Heart right ventricle (tissue), 16 donors: ENCODE results near the gene UGT2B10. TPM values are rescaled to one million over a fixed set of nuclear protein-coding genes. Genes with fewer than 3 reads are reported as not detected.
"Not testable (repeated sequence)": the region's sequence is repeated elsewhere in the genome, so short reads cannot be mapped to it uniquely, and the experiment has no call there.

Experiments
- ATAC-seq, 8 donors: fragments of 200-7000 bp; cut with Tn5 transposase; one replicate each; pipeline ENCODE4 v1.9.1; 2020; ENCODE audit warnings: mild to moderate bottlenecking in 8 of 8, moderate library complexity in 8 of 8, moderate number of reproducible peaks in 1 of 8
- DNase-seq, 2 donors: peaks; one replicate each; pipeline ENCODE4 v3.0.0-alpha.2; 2020
- H3K27ac ChIP-seq, 10 donors: fragments of 200-600 bp; sonication (generic) in 2 of 10; one replicate each; pipeline versions ENCODE4 v1.5.0 to v1.8.0; 2020 to 2022; ENCODE audit warnings: mild to moderate bottlenecking in 3 of 10
- H3K27me3 ChIP-seq, 7 donors: fragments of 200-600 bp; one replicate each; pipeline ENCODE4 v1.8.0; 2021 to 2022; ENCODE audit warnings: mild to moderate bottlenecking in 2 of 7
- H3K36me3 ChIP-seq, 9 donors: fragments of 200-600 bp; sonication (generic) in 1 of 9; one replicate each; pipeline versions ENCODE4 v1.5.0 to v1.8.0; 2020 to 2022; ENCODE audit warnings: mild to moderate bottlenecking in 2 of 9
- H3K4me1 ChIP-seq, 9 donors: fragments of 200-600 bp; sonication (generic) in 1 of 9; one replicate each; pipeline versions ENCODE4 v1.5.0 to v1.8.0; 2020 to 2022; ENCODE audit warnings: mild to moderate bottlenecking in 4 of 9
- H3K4me3 ChIP-seq, 10 donors: fragments of 200-600 bp; sonication (generic) in 2 of 10; one replicate each; pipeline versions ENCODE4 v1.5.0 to v1.8.0; 2020 to 2022; ENCODE audit warnings: mild to moderate bottlenecking in 7 of 10, moderate library complexity in 2 of 10
- H3K9me3 ChIP-seq, 11 donors: fragments of 200-600 bp in 10 of 11; sonication (generic) in 2 of 11; one replicate each; pipeline versions ENCODE4 v1.5.0 to v1.8.0; 2013 to 2022; ENCODE audit warnings: mild to moderate bottlenecking in 2 of 11, control low read depth in 1 of 11, moderate library complexity in 1 of 11
- WGBS, 2 donors: extraction: QIAGEN DNeasy Blood & Tissue Kit; methylation state at CpG; one replicate each; pipeline ENCODE4 v1.1.7; 2013; ENCODE audit warnings: inconsistent platforms in 1 of 2; 5-methylcytosine and 5-hydroxymethylcytosine counted together
- intact Hi-C, 10 donors: fragments of 100-400 bp; cut with DNase I; formaldehyde crosslinking; loops; one replicate each; pipeline versions ENCODE4 v1.11.1 to v1.14.2; 2022
- polyA plus RNA-seq, 2 donors: library from polyadenylated mRNA; stranded (reverse); fragments of 200-250 nt; gene quantifications; one replicate each; pipeline ENCODE4 v1.2.3, GENCODE V29; 2013
- total RNA-seq, 10 donors: library from RNA; stranded (reverse); fragmentation: NEBNext Ultra II Directional in 3 of 10; extraction: Animal tissue kit (Norgen Biotek cat#: 25700) in 3 of 10; gene quantifications; one replicate each; pipeline versions ENCODE4 v1.2.1 to v1.2.4, GENCODE V29; 2021 to 2023
- TF ChIP-seq, protein P1 (sequence below), 9 donors: fragments of 200-600 bp; sonication (generic) in 2 of 9; IDR thresholded peaks; one replicate each; pipeline versions ENCODE4 v1.5.0 to v1.8.0; 2021 to 2022; ENCODE audit warnings: antibody characterized with exemption in 9 of 9, mild to moderate bottlenecking in 5 of 9, moderate library complexity in 1 of 9
- donor health status: Arrhythmogenic right ventricular cardiomyopathy.
- donor health status: ischemic (EF 13 %, LVEDD 7.1; RV severe dilation, severe dysfunction).
- donor health status: healthy with polysubstance abuse.
- donor health status: DM: no; HTN: yes; CAD: no.
- donor health status: DM: no; HTN: no; CAD: no.
- donor health status: ischemic (EF 25% LVEDD 6.9; RV normal size, moderate dysfunction).
- donor health status: ischemic (EF 25% LVEDD 5.7; RV mildly dilated, moderate dysfunction).
- donor health status: healthy.
- donor health status: DM: yes; HTN: yes; CAD: no.
- donor health status: Ischemic cardiomyopathy.
- donor health status: ischemic (EF 35%, LVEDD 5.7; RV mildly dilated, moderate dysfunction).
- donor health status: nonischemic (EF 11% LVEDD 7.7; RV severe dilation, severe dysfunction).
- donor health status: DM: yes; HTN: yes; CAD: no.
- donor health status: PGD.
- donor health status: ischemic (EF 29% LVEDD 5.4; RV normal size, mild dysfunction).
- donor health status: nonischemic (EF 23%, LVEDD 6.1; RV moderate dilation, normal function).

Gene UGT2B10
- total and polyA plus RNA-seq, 12 donors: not detected

DNA sequence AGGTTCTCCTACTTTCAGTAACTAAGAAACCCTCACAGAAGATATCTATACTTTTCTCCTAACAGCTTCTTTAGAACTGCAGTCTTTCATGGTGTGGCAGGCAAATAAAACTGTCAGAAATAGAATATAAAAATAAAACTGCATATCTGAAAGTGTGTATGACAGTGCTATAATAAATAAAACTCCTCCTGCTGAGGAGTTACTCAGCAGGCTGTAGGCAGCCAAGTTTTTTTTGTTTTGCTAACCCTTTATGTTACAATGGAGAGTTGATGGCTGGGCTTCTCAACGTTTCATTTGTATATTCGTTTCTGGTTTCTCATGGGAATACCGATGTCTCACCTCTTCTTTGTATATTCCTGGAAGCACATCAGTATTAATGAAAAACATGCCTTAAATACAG lies 18.2 kb upstream of the UGT2B10 start:
- H3K27ac ChIP-seq: no peak overlapping the region
- TF ChIP-seq, protein P1, sequence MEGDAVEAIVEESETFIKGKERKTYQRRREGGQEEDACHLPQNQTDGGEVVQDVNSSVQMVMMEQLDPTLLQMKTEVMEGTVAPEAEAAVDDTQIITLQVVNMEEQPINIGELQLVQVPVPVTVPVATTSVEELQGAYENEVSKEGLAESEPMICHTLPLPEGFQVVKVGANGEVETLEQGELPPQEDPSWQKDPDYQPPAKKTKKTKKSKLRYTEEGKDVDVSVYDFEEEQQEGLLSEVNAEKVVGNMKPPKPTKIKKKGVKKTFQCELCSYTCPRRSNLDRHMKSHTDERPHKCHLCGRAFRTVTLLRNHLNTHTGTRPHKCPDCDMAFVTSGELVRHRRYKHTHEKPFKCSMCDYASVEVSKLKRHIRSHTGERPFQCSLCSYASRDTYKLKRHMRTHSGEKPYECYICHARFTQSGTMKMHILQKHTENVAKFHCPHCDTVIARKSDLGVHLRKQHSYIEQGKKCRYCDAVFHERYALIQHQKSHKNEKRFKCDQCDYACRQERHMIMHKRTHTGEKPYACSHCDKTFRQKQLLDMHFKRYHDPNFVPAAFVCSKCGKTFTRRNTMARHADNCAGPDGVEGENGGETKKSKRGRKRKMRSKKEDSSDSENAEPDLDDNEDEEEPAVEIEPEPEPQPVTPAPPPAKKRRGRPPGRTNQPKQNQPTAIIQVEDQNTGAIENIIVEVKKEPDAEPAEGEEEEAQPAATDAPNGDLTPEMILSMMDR (IDR thresholded peaks at IDR 0.05): no peak
- 39 to 41% methylated on average over 3 of the region's 3 CpGs for WGBS, 2 donors

DNA sequence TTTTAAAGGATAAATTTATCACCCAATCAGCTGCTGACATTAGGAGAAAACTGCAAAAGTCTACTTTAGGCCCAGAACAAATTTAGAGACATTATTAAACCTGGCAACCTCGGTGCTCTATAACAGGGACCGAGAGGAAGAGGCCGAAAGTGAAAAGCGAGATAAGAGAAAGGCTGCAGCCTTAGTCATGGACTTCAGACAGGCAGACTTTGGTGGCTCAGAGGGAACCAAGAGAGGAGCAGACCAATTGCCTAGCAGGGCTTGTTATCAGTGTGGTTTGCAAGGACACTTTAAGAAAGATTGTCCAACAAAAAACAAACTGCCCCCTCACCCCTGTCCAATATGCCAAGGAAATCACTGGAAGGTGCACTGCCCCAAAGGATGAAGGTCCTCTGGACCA lies 12.8 kb upstream of the UGT2B10 start:
- TF ChIP-seq, protein P1 (IDR thresholded peaks at IDR 0.05): no peak
- intact Hi-C loops: no loop called here

More for the DNA sequence above, 18.2 kb upstream of the UGT2B10 start:
- no peaks in the 10 kb centered on the region for H3K36me3 ChIP-seq
- no peaks in the 10 kb centered on the region for H3K4me1 ChIP-seq
- intact Hi-C loops: no loop called here
- no peak overlapping the region for H3K4me3 ChIP-seq
- DNase-seq (no peak), ATAC-seq (no peak)
- H3K27me3 ChIP-seq: no peaks in the 10 kb centered on the region
- H3K9me3 ChIP-seq: no peaks in the 10 kb centered on the region

DNA sequence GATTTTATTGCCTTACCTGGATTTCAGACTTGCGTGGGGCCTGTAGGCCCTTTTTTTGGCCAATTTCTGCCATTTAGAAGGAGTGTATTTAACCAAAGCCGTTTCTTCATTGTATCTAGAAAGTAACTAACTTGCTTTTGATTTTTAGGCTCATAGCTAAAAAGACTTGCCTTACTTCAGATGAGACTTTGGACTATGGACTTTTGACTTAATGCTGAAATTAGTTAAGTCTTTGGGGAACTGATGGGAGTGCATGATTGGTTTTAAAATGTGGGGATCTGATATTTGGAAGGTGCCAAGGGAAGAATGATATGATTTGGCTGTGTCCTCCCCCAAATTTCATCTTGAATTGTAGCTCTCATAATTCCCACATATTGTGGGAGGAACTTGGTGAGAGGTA lies 7.7 kb upstream of the UGT2B10 start:
- DNase-seq: no peak
- no peak overlapping the region for H3K4me3 ChIP-seq
- TF ChIP-seq, protein P1 (IDR thresholded peaks at IDR 0.05): no peak
- H3K36me3 ChIP-seq: no peaks in the 10 kb centered on the region
- H3K9me3 ChIP-seq: peaks cover 0 to 5% (median 0%) of the 10 kb centered on the region in 11 donors
- no peaks in the 10 kb centered on the region for H3K4me1 ChIP-seq
- WGBS, 2 donors: 48 to 64% methylated on average over 2 of the region's 2 CpGs
- no peaks in the 10 kb centered on the region for H3K27me3 ChIP-seq
- H3K27ac ChIP-seq: no peak overlapping the region
- intact Hi-C loops: no loop called here
- ATAC-seq: no peak

More for the DNA sequence above, 12.8 kb upstream of the UGT2B10 start:
- Histone ChIP-seq H3K9me3 (no peaks in the 10 kb centered on the region), H3K36me3 (no peaks in the 10 kb centered on the region), H3K4me3 (no peak overlapping the region), H3K27ac (no peak overlapping the region), H3K27me3 (no peaks in the 10 kb centered on the region), H3K4me1 (no peaks in the 10 kb centered on the region)
- ATAC-seq (no peak), DNase-seq (no peak)
- WGBS, 2 donors: 72 to 80% methylated on average over 4 of the region's 4 CpGs

DNA sequence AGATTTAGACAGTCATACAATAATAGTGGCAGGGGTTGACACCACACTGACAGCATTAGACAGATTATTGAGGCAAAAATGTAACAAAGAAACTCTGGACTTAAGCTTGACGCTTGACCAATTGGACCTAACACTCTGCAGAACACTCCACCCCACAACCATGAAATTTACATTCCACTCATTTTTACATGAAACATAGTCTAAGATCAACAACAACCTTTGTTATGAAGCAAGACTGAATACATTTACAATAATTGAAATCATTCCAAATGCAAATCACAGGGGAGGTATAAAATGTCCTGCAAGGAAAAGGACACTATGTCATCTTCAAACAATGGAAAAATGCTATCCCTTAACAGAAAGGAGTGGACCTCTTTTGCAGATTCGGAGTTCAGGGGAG lies 4.9 kb upstream of the UGT2B10 start:
- Histone ChIP-seq H3K9me3 (peaks cover 0 to 5% (median 0%) of the 10 kb centered on the region in 11 donors), H3K36me3 (no peaks in the 10 kb centered on the region), H3K4me3 (no peak overlapping the region), H3K27ac (no peak overlapping the region), H3K27me3 (no peaks in the 10 kb centered on the region), H3K4me1 (no peaks in the 10 kb centered on the region)
- WGBS, 2 donors: 78 to 84% methylated on average over 2 of the region's 2 CpGs
- intact Hi-C loops: no loop called here
- TF ChIP-seq, protein P1 (IDR thresholded peaks at IDR 0.05): no peak
- ATAC-seq (no peak), DNase-seq (no peak)

DNA sequence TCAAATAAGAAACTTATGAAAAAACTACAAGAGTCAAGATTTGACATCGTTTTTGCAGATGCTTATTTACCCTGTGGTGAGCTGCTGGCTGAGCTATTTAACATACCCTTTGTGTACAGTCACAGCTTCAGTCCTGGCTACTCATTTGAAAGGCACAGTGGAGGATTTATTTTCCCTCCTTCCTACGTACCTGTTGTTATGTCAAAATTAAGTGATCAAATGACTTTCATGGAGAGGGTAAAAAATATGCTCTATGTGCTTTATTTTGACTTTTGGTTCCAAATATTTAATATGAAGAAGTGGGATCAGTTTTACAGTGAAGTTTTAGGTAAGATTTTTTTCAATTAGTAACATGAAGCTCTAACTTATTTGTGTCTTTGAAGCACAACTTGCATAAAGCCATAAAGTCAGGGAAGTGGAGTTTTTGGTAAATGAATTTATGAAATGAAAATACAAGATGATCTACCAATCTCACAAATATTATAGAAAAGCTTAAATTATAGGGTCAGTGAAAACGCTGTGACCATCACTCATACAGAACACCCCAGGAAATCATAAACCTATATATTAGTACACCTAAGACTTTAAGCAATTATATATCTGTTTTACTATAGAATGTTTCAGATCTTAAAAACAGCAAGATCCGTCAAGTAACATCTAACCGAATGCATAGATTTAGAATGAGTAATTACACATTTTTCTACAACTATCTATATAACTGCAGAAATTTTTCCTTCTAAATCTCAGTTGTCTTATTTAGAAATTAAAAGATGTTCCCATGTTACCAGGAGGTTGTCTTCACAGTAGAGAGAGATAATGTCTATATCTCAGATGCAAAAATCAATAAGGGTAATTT lies 844 bp downstream of the UGT2B10 start:
- H3K4me1 ChIP-seq, H3K36me3 ChIP-seq, H3K4me3 ChIP-seq, H3K27me3 ChIP-seq, ATAC-seq, DNase-seq, H3K9me3 ChIP-seq, intact Hi-C loops, H3K27ac ChIP-seq: not testable (repeated sequence)
- 61 to 63% methylated on average over 5 of the region's 5 CpGs for WGBS, 2 donors
